ENCODE measurements around the gene PRDX5.

PRDX5 gene

GRCh38 chr11:64289002-64289564 is 28.8 kb upstream of the PRDX5 start:
- CTCF ChIA-PET: interaction anchor here (1.2 to 10.7 kb wide), 6 partner anchors 9 to 104 kb away, joined by 3 to 166 read pairs (median 9); partner anchors contain the start of genes CATSPERZ, ESRRA and PLCB3
- no peak overlapping the region for H3K4me3 ChIP-seq (ENCODE audit: low read depth, low read length)
- no peak for DNase-seq (ENCODE audit: low read depth, low spot score)
- POLR2A ChIA-PET: no interaction called here
- no peak for TF ChIP-seq CTCF (IDR thresholded peaks at IDR 0.05; ENCODE audit: insufficient read depth, low read length, missing control alignments)

GRCh38 chr11:64290352-64291261 is 27.3 kb upstream of the PRDX5 start:
- POLR2A ChIA-PET: no interaction called here
- CTCF ChIA-PET: interaction anchor here (3.1 to 10.7 kb wide), 3 partner anchors 7 to 39 kb away, joined by 10 to 166 read pairs (median 15); partner anchors contain the start of genes CATSPERZ, ESRRA and PLCB3
- H3K4me3 ChIP-seq (ENCODE audit: low read depth, low read length): no peak overlapping the region
- DNase-seq (ENCODE audit: low read depth, low spot score): no peak
- TF ChIP-seq CTCF (IDR thresholded peaks at IDR 0.05; ENCODE audit: insufficient read depth, low read length, missing control alignments): no peak

- H3K4me3 ChIP-seq (ENCODE audit: low read depth, low read length): peak within 1 kb of the TSS; percentile 29; the same call in 1 of the 2 replicates
- CTCF ChIA-PET: interaction anchor here (1.0 to 10.7 kb wide), 3 partner anchors 8 to 40 kb away, joined by 3 to 166 read pairs (median 10); partner anchors contain the start of genes CATSPERZ, ESRRA and PLCB3
- TF ChIP-seq CTCF (IDR thresholded peaks at IDR 0.05; ENCODE audit: insufficient read depth, low read length, missing control alignments): no peak
- DNase-seq (ENCODE audit: low read depth, low spot score): no peak
- POLR2A ChIA-PET: no interaction called here
Observed at GRCh38 chr11:64291262-64291751, 26.6 kb upstream of the PRDX5 start, which contains the start of gene KCNK4. Gene KCNK4 (plus strand): TSS chr11:64291302. CDS start chr11:64293019, 1,717 bp downstream.

DNA sequence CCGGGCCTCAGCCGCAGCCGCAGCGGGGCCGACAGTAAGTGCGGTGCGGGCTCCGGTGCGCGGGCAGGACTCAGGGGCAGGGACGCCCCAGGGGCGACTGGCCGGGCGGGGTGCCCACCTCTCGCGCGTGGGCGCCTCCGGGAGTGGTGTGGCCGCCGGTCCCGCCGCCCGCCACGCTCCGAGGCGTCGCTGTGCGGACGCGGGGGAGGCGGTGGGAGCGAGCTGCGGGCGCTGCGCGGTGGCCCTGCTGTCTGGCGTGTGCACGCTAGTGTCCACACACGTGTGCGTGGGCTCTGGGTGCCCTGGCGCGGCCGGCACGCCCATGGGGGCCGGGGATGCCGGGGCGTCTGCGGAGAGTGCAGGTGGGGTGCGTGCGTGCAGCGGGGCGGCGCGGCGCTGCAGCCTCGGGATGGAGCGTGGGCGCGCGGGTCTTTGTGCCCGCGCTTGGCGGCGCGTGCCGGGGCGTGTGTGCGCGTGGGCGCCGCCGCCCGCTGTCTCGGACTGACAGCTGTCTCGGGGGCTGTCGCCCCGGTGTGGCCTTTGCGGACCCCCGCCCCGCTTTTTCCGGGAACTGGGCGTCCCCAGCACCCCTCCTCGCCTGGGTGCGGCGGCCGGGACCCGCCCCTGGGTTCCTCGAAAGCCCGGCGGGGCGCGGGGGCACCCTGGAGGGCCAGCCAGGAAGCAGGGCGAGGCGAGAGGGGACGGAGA is 26.0 kb upstream of the PRDX5 start:
- no peak for DNase-seq (ENCODE audit: low read depth, low spot score)
- CTCF ChIA-PET: interaction anchor here (1.0 to 10.7 kb wide), 7 partner anchors 9 to 87 kb away, joined by 3 to 166 read pairs (median 10); partner anchors contain the start of genes CATSPERZ, ESRRA and PLCB3
- H3K4me3 ChIP-seq (ENCODE audit: low read depth, low read length): peak overlapping the region; percentile 29
- no peak for TF ChIP-seq CTCF (IDR thresholded peaks at IDR 0.05; ENCODE audit: insufficient read depth, low read length, missing control alignments)
- POLR2A ChIA-PET: no interaction called here

- CTCF ChIA-PET: interaction anchor here (1.0 to 4.7 kb wide), 5 partner anchors 9 to 88 kb away, joined by 3 to 37 read pairs (median 6); no protein-coding TSS in a partner anchor
- TF ChIP-seq CTCF (IDR thresholded peaks at IDR 0.05; ENCODE audit: insufficient read depth, low read length, missing control alignments): no peak
- no peak for DNase-seq (ENCODE audit: low read depth, low spot score)
- POLR2A ChIA-PET: no interaction called here
- H3K4me3 ChIP-seq (ENCODE audit: low read depth, low read length): peak overlapping the region; percentile 29
Observed at GRCh38 chr11:64292460-64293254, 25.3 kb upstream of the PRDX5 start.

Data from AG04449 (cell line).